Stimulated activated CD8-positive, alpha-beta memory T cell treated with anti-CD3 and anti-CD28 coated beads, Interleukin-7, amount 100 ng/mL, for 24 hours (primary cell): ENCODE results near the gene KCNIP4.

Experiments used
- DNase-seq: peaks from one replicate; pipeline ENCODE4 v3.0.0-alpha.2; 2020; ENCODE audit warnings: low read depth

Gene KCNIP4

DNA sequence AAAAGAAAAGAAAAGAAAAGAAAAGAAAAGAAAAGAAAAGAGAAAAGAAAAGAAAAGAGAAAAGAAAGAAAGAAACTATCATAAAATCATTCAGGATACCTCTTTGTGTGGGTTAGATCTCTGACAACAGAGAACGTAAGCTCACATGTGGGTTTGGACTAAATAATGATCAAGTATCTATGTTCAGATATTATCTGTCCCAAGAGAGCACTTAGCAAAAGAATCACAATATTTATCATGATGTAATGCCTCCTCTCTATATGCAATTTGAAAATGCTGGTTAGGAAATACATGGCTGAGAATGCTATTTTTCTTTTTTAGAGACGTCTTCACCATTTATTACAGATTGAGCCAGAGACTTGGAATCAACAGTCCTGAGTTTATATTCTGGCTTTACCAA, 191.3 kb downstream of the KCNIP4 start:
- DNase-seq: no peak

- DNase-seq: no peak
Measured at GRCh38 chr4:21753084-21753760, 195.3 kb downstream of the KCNIP4 start.

DNA sequence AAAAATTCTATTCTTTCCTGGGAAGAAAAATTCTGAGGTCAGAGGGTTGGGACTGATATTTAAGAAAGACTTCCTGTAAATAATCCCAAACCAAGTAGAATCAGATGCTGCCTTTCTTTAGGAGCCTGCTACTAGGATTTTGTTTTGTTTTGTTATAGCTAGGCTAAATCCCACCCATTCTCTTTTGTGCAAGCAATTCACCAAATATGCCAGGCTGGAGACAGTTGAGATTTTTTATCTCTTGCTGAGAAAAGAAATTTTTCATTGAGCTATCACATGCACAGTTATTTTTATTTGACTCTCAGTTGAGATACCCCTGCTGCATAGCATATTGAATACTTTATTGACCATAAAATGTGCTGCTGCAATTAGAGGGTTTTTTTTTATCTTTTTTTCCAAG, 196.0 kb downstream of the KCNIP4 start:
- DNase-seq: no peak

DNA sequence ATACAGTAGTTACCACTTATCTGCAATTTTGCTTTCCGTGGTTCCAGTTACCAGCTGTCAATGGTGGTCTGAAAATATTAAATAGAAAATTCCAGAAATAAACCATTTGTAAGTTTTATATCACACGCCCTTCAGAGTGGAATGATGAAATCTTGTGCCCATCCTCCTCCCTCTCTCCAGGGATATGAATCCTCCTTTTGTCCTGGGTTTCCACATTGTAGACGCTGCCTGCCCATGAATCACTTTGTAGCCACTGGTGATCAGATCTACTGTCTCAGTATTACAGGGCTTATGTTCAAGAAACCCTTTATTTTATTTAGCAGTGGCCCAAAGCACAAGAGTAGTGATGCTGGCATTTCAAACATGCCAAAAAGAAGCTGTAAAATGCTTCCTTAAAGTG, 198.6 kb downstream of the KCNIP4 start:
- no peak for DNase-seq

DNA sequence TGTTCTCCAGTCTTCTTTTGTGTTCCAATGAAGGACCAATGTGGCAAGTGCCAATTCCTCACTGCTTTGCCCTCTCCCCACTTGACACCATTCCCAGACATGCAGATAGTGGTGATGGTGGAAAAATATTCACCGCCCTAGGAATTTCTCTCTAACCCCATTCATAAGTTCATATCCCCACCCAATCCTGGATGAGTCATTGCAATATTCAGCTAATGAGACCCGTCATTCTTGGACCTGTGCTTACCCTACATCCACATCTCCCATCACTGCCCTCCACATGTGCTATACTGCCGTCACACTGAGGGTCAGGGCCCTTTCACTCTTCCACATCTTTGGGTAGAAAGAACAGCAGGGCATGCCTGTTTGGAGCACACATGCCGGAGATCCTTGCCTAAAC, 199.2 kb downstream of the KCNIP4 start:
- no peak for DNase-seq

GRCh38 chr4:21744046-21744445, 204.5 kb downstream of the KCNIP4 start:
- no peak for DNase-seq

DNA sequence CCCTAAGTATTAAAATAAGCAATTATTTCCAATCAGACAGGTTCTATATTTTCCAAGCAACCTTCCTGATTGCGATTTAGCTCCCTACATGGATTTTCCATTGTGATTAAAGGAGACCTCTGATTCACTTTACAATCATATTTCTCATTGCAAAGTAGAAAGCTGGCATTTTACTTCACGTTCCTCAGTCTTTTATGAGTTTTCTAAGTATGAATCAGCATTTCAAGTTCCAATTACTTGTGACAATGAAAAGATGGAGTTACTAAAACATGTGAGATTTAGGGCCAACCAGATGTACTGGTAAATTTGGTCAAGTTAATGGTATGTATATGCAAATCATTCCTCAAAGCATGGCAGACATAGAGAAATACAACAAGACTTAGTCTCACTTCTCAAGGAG, 206.2 kb downstream of the KCNIP4 start:
- no peak for DNase-seq

GRCh38 chr4:21738821-21739220, 209.8 kb downstream of the KCNIP4 start:
- no peak for DNase-seq

- no peak for DNase-seq
Measured at GRCh38 chr4:21735866-21736265, 212.7 kb downstream of the KCNIP4 start.

- no peak for DNase-seq
Measured at GRCh38 chr4:21733894-21734630, 214.5 kb downstream of the KCNIP4 start.

- no peak for DNase-seq
Measured at GRCh38 chr4:21728304-21728703, 220.3 kb downstream of the KCNIP4 start.

DNA sequence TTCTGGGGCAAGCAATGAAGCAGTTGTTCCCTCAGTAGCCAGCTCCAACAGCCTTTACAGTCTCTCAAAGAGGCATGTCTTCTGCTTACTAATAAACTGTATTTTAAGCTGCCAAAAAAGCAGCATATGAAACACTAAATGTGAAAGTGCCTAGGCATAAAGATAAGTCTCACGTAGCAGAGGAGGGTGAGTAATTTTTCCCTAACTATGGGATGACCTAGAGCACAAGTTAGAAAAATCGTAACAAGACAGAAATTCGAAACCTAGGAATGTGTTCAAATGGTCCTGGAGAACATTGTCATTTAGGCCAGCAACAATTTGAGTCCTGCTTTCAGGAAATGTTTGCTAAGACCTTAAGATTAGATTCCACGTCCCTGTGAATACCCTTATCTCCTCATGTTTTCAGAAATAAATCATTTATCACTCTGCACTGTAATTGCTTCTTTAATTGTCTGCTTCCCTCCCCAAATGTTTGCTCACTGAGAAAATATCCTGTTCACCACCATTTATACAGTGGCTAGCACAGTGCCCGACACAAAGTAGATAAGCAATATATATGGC, 222.2 kb downstream of the KCNIP4 start:
- DNase-seq: no peak

DNA sequence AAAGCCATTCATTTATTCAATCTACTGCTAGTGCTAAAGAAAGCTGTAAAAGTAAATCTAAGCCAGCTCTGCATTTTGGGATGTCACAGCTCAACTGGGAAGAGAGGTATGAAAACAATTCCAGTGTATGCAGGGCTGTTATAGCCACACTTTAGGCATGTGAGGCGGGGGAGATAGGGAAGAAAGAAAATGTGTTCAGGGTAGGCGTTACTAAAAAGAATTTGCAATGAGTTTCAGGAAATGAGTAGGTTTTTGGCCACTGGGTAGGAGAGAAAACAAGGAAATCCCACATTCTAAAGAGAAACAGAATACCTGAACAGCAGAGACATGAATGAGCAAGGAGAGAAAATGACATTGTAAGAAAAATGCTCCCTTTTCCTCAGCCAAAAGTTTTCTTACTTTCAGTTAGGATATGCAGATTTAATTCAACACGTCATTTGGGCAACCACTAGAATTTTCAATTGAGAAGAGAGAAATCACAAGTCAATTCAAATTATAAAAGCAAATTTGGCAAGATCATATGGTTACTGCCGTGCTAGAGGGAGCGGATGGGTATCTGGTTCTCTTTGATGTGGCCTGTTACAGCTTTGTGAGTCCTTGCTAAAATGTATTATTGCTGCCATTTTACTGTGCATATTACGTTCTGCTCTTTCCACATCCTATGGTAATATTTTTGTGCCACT, 226.3 kb downstream of the KCNIP4 start:
- no peak for DNase-seq

- no peak for DNase-seq
Measured at GRCh38 chr4:21716531-21716930, 232.0 kb downstream of the KCNIP4 start.

DNA sequence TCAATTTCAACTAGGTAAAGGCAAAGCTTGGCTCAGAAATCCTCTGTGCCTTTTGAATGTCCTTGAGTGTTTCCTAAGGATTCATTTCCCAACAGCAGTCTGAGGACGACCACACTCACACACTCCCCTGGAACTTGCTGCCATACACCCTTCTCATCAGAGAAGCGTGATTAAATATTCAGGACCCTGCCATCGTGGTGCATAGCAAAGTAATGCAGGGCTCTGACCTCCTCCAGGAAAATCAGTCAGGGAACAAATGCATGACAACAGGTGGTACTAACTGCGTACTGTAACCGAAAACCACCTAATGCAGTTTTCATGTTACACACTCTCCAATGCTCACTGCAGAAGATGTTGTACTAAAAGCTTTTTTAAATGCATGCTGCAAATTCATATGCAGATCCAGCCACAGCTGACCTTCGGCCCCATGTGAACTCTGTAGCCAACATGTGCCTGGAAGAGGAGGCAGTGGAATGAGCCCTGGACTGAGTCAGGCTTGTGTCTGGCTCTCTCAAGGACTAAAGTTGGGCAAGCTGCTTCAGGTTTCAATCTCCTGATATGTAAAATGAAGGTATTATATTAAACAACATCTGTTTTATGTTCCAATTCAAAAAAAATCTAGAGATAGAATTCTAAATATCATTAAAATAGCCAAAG, 238.3 kb downstream of the KCNIP4 start:
- DNase-seq: no peak

DNA sequence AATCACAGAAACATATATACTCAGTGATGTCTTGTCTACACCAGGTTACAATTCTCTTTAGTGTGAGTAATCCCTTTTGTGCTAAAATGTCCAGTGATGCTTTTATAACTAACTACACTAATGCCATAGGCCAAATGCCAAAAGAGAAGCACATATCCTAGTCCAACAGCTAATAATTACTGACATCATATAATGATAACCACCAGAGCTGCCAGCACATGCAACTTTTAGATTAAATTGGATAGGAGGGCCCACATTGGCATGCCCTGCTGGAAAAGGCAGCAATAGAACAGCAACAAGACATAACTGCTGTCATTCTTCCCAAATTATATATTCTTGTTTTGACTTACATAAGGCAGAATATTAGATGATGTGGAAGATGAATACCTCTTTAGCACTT, 238.8 kb downstream of the KCNIP4 start:
- no peak for DNase-seq

GRCh38 chr4:21709031-21709430, 239.5 kb downstream of the KCNIP4 start:
- DNase-seq: no peak

DNA sequence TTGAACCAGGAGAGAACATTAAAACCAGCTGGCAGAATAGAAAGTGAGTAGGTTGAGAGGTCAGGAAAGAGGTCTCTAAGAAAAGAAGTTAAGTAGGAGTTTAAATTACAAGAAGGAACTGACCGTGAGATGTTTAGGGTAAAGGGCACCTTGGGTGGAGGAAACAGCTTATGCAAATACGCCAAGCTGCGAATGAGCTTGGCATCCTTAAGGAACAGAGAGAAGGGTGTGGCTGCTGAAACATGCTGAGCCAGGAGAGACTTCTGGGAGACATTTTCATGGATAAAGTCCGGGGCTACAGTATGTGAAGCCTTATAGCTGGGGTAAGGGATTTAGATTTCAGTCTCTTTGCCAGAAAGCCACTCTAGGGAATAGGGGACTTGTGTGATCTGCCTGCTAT, 249.1 kb downstream of the KCNIP4 start:
- DNase-seq: no peak

GRCh38 chr4:21697583-21697982, 251.0 kb downstream of the KCNIP4 start:
- no peak for DNase-seq

GRCh38 chr4:21695141-21695540, 253.4 kb downstream of the KCNIP4 start:
- DNase-seq: no peak

DNA sequence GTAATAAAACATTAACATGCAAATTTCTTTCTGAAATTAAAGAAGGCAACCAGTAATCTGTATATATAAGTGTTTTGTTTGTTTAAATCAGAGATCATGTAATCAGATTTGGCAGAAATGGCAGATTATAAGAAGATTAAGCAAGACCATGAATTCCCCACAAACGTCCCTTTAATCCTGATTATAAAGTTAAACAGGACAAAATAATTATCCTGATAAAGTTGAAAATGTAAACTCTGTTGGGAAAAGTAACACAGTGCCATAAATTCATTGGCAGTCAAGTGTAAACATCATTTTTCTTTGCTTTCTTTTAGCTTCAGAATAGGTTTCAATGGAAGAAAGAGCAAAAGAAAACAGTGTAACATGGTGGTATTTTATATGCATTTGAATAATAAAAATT, 256.3 kb downstream of the KCNIP4 start:
- DNase-seq: no peak

- no peak for DNase-seq
Measured at GRCh38 chr4:21688596-21689265, 259.8 kb downstream of the KCNIP4 start.
